ENCODE data around the gene MAPKAP1. TPM values are rescaled to one million over a fixed set of nuclear protein-coding genes. Genes with fewer than 3 reads are reported as not detected.

The MAPKAP1 gene
- total RNA-seq, 1 donor from 2014 or later = 62.9 TPM

DNA sequence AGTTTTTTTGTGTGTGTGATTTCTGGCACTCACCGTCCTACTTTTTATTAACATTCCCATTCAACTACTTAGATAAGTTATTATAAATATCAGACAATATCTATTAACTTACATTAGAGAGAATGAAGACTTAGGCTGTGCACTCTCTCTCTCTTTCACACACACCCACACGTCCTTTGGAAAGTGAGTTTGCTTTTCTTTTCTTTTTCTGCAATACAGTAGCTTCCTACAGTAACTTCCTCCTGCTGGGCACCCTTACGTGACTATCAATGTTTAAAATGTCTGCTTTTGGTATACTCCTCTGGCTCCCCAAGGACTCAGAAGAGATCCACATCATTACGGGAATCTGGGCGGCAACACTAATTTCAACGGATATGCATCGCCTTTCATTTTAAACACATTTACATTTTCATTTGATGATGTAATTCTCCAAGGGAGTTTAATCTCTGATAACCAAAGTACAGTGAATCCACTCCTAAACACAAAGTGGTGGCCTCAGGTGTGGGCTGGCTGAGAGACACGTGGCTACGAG, 179.5 kb downstream of the MAPKAP1 start:
- no peak for TF ChIP-seq CTCF (IDR thresholded peaks at IDR 0.05; ENCODE audit: unreplicated experiment)
- Mint-ChIP-seq H3K4me1 (peaks cover 36% of the 10 kb centered on the region), H3K27me3 (ENCODE audit: low read depth) (no peaks in the 10 kb centered on the region), H3K9me3 (no peaks in the 10 kb centered on the region), H3K36me3 (peaks cover 1% of the 10 kb centered on the region), H3K4me3 (no peak overlapping the region), H3K27ac (peak overlapping the region; percentile 4)
- no peak for DNase-seq (ENCODE audit: low spot score in 2 of 2, unreplicated experiment in 2 of 2)

DNA sequence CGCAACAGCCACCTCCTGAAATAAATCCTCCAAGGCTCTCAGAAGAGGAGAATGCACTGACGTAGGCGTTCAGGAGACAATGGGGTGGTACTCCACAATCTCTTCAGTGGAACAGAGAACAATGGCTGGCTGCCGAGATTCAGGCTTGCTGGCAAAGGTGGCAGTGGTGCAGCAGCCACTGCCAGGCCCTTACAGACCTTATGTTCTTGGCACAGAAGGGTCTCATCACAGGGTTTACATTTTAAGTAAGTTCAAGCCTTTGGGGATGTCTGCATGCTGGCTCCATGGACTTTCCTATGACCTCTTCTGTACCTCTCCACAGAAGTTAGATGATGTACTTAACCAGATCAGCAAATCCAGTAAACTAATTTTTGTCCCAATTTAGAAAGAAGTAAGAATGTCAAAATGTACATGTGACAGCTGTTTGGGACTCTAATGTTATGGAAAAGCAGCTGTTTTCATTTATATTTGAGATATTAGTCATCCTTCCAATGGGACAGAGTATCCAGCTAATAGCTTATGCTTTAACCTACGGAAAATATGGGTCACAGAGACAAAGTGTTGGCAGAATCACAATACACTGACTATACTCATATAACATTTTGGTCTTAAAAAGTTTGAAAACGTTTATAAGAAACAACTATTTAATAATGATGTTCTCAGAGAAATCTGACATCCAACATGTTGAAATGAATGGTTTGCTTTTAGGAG, 180.9 kb downstream of the MAPKAP1 start:
- Mint-ChIP-seq H3K4me1 (peaks cover 51% of the 10 kb centered on the region), H3K36me3 (peaks cover 1% of the 10 kb centered on the region), H3K4me3 (no peak overlapping the region), H3K9me3 (no peaks in the 10 kb centered on the region), H3K27me3 (ENCODE audit: low read depth) (no peaks in the 10 kb centered on the region), H3K27ac (no peak overlapping the region)
- no peak for DNase-seq (ENCODE audit: low spot score in 2 of 2, unreplicated experiment in 2 of 2)
- no peak for TF ChIP-seq CTCF (IDR thresholded peaks at IDR 0.05; ENCODE audit: unreplicated experiment)

- Mint-ChIP-seq H3K9me3 (no peaks in the 10 kb centered on the region), H3K4me1 (peaks cover 47% of the 10 kb centered on the region), H3K36me3 (peaks cover 1% of the 10 kb centered on the region), H3K4me3 (no peak overlapping the region), H3K27ac (peak overlapping the region; percentile 77), H3K27me3 (ENCODE audit: low read depth) (no peaks in the 10 kb centered on the region)
- DNase-seq (ENCODE audit: low spot score in 2 of 2, unreplicated experiment in 2 of 2) = no peak
- TF ChIP-seq CTCF (IDR thresholded peaks at IDR 0.05; ENCODE audit: unreplicated experiment) = no peak
Observed at GRCh38 chr9:125524583-125525355, 182.2 kb downstream of the MAPKAP1 start.

- Mint-ChIP-seq H3K4me1 (peaks cover 40% of the 10 kb centered on the region), H3K27me3 (ENCODE audit: low read depth) (no peaks in the 10 kb centered on the region), H3K27ac (no peak overlapping the region), H3K4me3 (no peak overlapping the region), H3K36me3 (peaks cover 1% of the 10 kb centered on the region), H3K9me3 (no peaks in the 10 kb centered on the region)
- DNase-seq (ENCODE audit: low spot score in 2 of 2, unreplicated experiment in 2 of 2) = no peak
- TF ChIP-seq CTCF (IDR thresholded peaks at IDR 0.05; ENCODE audit: unreplicated experiment) = no peak
Observed at GRCh38 chr9:125523681-125524080, 183.3 kb downstream of the MAPKAP1 start.

- peaks cover 42% of the 10 kb centered on the region for H3K4me1 Mint-ChIP-seq
- H3K27ac Mint-ChIP-seq = no peak overlapping the region
- no peak overlapping the region for H3K4me3 Mint-ChIP-seq
- peaks cover 1% of the 10 kb centered on the region for H3K36me3 Mint-ChIP-seq
- no peaks in the 10 kb centered on the region for H3K9me3 Mint-ChIP-seq
- no peak for DNase-seq (ENCODE audit: low spot score in 2 of 2, unreplicated experiment in 2 of 2)
- H3K27me3 Mint-ChIP-seq (ENCODE audit: low read depth) = no peaks in the 10 kb centered on the region
- no peak for TF ChIP-seq CTCF (IDR thresholded peaks at IDR 0.05; ENCODE audit: unreplicated experiment)
Observed at GRCh38 chr9:125522328-125522725, 184.7 kb downstream of the MAPKAP1 start.
